Mesendoderm (in vitro differentiated cells): ENCODE results near the gene PCDHGB1.
"Not testable (repeated sequence)": the region's sequence is repeated elsewhere in the genome, so short reads cannot be mapped to it uniquely, and the experiment has no call there.

ENCODE experiments used
- DNase-seq: peaks from one replicate; pipeline ENCODE4 v3.0.0; 2013
- H2AK5ac ChIP-seq: 2 replicates; pipeline ENCODE4 v1.6.1; 2013; ENCODE audit warnings: low read length, inconsistent platforms
- H2BK120ac ChIP-seq: 2 replicates; pipeline ENCODE4 v1.6.1; 2013; ENCODE audit warnings: low read depth, mild to moderate bottlenecking, low read length, moderate library complexity, mixed read lengths
- H2BK15ac ChIP-seq: replicated peaks from 2 replicates; pipeline ENCODE4 v1.6.1; 2013; ENCODE audit warnings: low read depth, mild to moderate bottlenecking, moderate library complexity
- H2BK5ac ChIP-seq: 2 replicates; pipeline ENCODE4 v1.6.1; 2013; ENCODE audit warnings: low read length, inconsistent platforms
- H3K18ac ChIP-seq: 2 replicates; pipeline ENCODE4 v1.6.1; 2013; ENCODE audit warnings: mild to moderate bottlenecking, low read length, mixed read lengths
- H3K23ac ChIP-seq: one replicate; pipeline ENCODE4 v1.6.1; 2013; ENCODE audit warnings: low read length
- H3K27ac ChIP-seq: 2 replicates; pipeline ENCODE4 v1.5.1; 2013; ENCODE audit warnings: low read depth, mild to moderate bottlenecking, inconsistent platforms, low read length, moderate library complexity
- H3K27me3 ChIP-seq: 2 replicates; pipeline ENCODE4 v1.6.1; 2013; ENCODE audit warnings: low read length, control low read depth, mild to moderate bottlenecking, inconsistent platforms; ENCODE audit not compliant: insufficient read depth, poor library complexity
- H3K36me3 ChIP-seq: 2 replicates; pipeline ENCODE4 v1.6.1; 2013; ENCODE audit warnings: low read length, inconsistent platforms; ENCODE audit not compliant: control insufficient read depth, insufficient read depth
- H3K4ac ChIP-seq: one replicate; pipeline ENCODE4 v1.6.1; 2013; ENCODE audit warnings: low read depth, mild to moderate bottlenecking, low read length, moderate library complexity
- H3K4me1 ChIP-seq: 2 replicates; pipeline ENCODE4 v1.6.1; 2013; ENCODE audit warnings: low read depth, low read length, inconsistent platforms; ENCODE audit not compliant: control insufficient read depth
- H3K4me2 ChIP-seq: 2 replicates; pipeline ENCODE4 v1.6.1; 2013; ENCODE audit warnings: low read length
- H3K4me3 ChIP-seq: 2 replicates; pipeline ENCODE4 v1.5.1; 2013; ENCODE audit warnings: mild to moderate bottlenecking, low read length
- H3K56ac ChIP-seq: one replicate; pipeline ENCODE4 v1.6.1; 2013; ENCODE audit warnings: low read length
- H3K79me1 ChIP-seq: 2 replicates; pipeline ENCODE4 v1.6.1; 2013; ENCODE audit warnings: low read length, inconsistent platforms
- H3K79me2 ChIP-seq: 2 replicates; pipeline ENCODE4 v1.6.1; 2013; ENCODE audit warnings: mild to moderate bottlenecking, low read length; ENCODE audit not compliant: control insufficient read depth, insufficient read depth
- H3K9ac ChIP-seq: 2 replicates; pipeline ENCODE4 v1.6.1; 2013; ENCODE audit warnings: low read length, inconsistent platforms
- H4K5ac ChIP-seq: one replicate; pipeline ENCODE4 v1.6.1; 2013; ENCODE audit warnings: low read length
- H4K8ac ChIP-seq: one replicate; pipeline ENCODE4 v1.6.1; 2013; ENCODE audit warnings: low read depth, mild to moderate bottlenecking, control low read depth, low read length, moderate library complexity
- WGBS: extraction: QIAGEN DNeasy Blood & Tissue Kit; methylation state at CpG from one replicate; pipeline ENCODE4 v1.1.7; 2013; ENCODE audit warnings: low lambda C conversion rate, missing lambda C conversion rate; ENCODE audit not compliant: insufficient coverage; ENCODE audit errors: extremely low coverage; 5-methylcytosine and 5-hydroxymethylcytosine counted together

Gene PCDHGB1

DNA sequence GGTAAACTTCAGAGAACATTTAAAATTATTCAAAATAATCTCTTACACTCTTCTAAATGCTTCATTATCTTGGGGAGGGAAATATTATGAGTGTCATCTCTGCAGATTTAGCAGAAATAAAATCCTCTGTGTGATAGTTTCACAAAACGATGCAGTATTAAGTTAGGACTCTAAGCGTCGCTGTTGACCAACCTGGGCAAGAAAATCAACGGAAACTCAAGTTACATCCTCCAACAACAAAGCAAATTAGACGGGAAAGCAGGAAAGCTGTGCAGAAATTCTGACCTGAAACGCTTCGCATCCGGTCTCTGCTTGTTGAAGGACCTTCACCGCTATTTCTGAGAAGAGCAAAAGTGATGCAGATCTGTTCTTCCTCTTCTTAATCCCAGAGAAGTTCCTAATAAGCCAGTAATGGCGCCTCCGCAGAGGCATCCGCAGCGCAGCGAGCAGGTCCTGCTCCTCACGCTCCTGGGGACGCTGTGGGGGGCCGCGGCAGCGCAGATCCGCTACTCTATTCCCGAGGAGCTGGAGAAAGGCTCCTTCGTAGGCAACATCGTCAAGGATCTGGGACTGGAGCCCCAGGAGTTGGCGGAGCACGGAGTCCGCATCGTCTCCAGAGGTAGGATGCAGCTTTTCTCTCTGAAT is 23.9 kb downstream of the PCDHGB1 start, which contains the start of gene PCDHGA6:
Gene PCDHGA6 (plus strand): TSS at position 219 of the 645 bp plus-strand sequence. CDS start 193 bp downstream, at position 412.
- Histone ChIP-seq H3K9ac (no peak within 1 kb of the TSS), H3K79me1 (no peaks in the 10 kb centered on the region), H4K8ac (no peak within 1 kb of the TSS), H3K4me2 (no peak within 1 kb of the TSS), H3K27me3 (no peaks in the 10 kb centered on the region), H3K4ac (no peak within 1 kb of the TSS), H3K18ac (no peak within 1 kb of the TSS), H3K4me1 (no peaks in the 10 kb centered on the region), H3K23ac (no peak within 1 kb of the TSS), H2BK120ac (no peak within 1 kb of the TSS), H2AK5ac (no peak within 1 kb of the TSS), H3K56ac (no peak within 1 kb of the TSS), H2BK15ac (no peak within 1 kb of the TSS), H3K4me3 (no peak within 1 kb of the TSS), H3K36me3 (no peaks in the 10 kb centered on the region), H2BK5ac (no peak within 1 kb of the TSS), H3K79me2 (no peaks in the 10 kb centered on the region), H3K27ac (no peak within 1 kb of the TSS), H4K5ac (no peak within 1 kb of the TSS)
- no peak for DNase-seq
- WGBS = no CpG with 5 or more reads among the region's 27 CpGs

DNA sequence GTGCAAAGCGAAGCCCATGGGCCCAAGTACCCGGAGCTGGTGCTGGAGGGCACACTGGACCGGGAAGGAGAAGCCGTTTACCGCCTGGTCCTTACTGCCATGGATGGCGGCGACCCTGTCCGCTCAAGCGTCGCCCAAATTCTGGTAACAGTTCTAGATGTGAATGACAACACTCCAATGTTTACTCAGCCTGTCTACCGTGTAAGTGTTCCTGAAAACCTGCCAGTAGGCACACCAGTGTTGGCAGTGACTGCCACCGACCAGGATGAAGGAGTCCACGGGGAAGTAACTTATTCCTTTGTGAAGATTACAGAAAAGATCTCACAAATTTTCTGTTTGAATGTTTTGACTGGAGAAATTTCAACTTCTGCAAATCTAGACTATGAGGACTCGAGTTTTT is 24.7 kb downstream of the PCDHGB1 start:
- Histone ChIP-seq H2AK5ac (no peak overlapping the region), H4K8ac (no peak overlapping the region), H3K4me3 (no peak overlapping the region), H3K4ac (no peak overlapping the region), H3K36me3 (no peaks in the 10 kb centered on the region), H4K5ac (no peak overlapping the region), H3K18ac (no peak overlapping the region), H3K9ac (no peak overlapping the region), H2BK15ac (no peak overlapping the region), H3K23ac (no peak overlapping the region), H3K4me1 (no peaks in the 10 kb centered on the region), H3K79me2 (no peaks in the 10 kb centered on the region), H3K27ac (no peak overlapping the region), H2BK5ac (no peak overlapping the region), H3K79me1 (no peaks in the 10 kb centered on the region), H3K4me2 (no peak overlapping the region), H3K56ac (no peak overlapping the region), H3K27me3 (no peaks in the 10 kb centered on the region), H2BK120ac (no peak overlapping the region)
- no CpG with 5 or more reads among the region's 14 CpGs for WGBS
- no peak for DNase-seq

DNA sequence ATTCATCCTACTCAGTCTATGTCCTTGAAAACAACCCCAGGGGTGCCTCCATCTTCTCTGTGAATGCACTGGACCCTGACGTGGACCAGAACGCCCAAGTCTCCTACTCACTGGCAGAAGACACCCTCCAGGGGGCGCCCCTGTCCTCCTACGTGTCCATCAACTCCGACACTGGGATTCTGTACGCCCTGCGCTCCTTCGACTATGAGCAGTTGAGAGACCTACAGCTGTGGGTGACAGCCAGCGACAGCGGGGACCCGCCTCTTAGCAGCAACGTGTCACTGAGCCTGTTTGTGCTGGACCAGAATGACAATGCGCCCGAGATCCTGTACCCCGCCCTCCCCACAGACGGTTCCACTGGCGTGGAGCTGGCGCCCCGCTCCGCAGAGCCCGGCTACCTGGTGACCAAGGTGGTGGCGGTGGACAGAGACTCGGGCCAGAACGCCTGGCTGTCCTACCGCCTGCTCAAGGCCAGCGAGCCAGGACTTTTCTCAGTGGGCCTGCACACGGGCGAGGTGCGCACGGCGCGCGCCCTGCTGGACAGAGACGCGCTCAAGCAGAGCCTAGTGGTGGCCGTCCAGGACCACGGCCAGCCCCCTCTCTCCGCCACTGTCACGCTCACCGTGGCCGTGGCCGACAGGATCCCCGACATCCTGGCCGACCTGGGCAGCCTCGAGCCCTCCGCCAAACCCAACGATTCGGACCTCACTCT is 25.7 kb downstream of the PCDHGB1 start:
- not testable (repeated sequence) for H3K23ac ChIP-seq, H2BK15ac ChIP-seq, H2BK5ac ChIP-seq, H4K8ac ChIP-seq, DNase-seq, H3K27ac ChIP-seq, H3K79me2 ChIP-seq, H3K4me1 ChIP-seq, H3K4ac ChIP-seq, H3K18ac ChIP-seq, H3K9ac ChIP-seq, H3K56ac ChIP-seq, H3K36me3 ChIP-seq, H3K4me3 ChIP-seq, H2AK5ac ChIP-seq, H3K4me2 ChIP-seq, H3K79me1 ChIP-seq, H2BK120ac ChIP-seq, H4K5ac ChIP-seq, H3K27me3 ChIP-seq
- no CpG with 5 or more reads among the region's 48 CpGs for WGBS

GRCh38 chr5:141382469-141383294 is 32.8 kb downstream of the PCDHGB1 start, which contains the start of gene PCDHGA7:
TSS of gene PCDHGA7 (plus strand) at chr5:141382742. CDS start at chr5:141382900, 158 bp downstream.
- Histone ChIP-seq H3K9ac (no peak within 1 kb of the TSS), H3K4me3 (no peak within 1 kb of the TSS), H3K36me3 (no peaks in the 10 kb centered on the region), H3K4ac (no peak within 1 kb of the TSS), H3K23ac (no peak within 1 kb of the TSS), H3K27me3 (no peaks in the 10 kb centered on the region), H4K8ac (no peak within 1 kb of the TSS), H3K18ac (no peak within 1 kb of the TSS), H4K5ac (no peak within 1 kb of the TSS), H3K4me1 (no peaks in the 10 kb centered on the region), H3K79me2 (no peaks in the 10 kb centered on the region), H2BK120ac (no peak within 1 kb of the TSS), H2BK5ac (no peak within 1 kb of the TSS), H2AK5ac (no peak within 1 kb of the TSS), H3K27ac (no peak within 1 kb of the TSS), H3K79me1 (no peaks in the 10 kb centered on the region), H3K4me2 (no peak within 1 kb of the TSS), H3K56ac (no peak within 1 kb of the TSS), H2BK15ac (no peak within 1 kb of the TSS)
- no CpG with 5 or more reads among the region's 37 CpGs for WGBS
- DNase-seq = no peak

DNA sequence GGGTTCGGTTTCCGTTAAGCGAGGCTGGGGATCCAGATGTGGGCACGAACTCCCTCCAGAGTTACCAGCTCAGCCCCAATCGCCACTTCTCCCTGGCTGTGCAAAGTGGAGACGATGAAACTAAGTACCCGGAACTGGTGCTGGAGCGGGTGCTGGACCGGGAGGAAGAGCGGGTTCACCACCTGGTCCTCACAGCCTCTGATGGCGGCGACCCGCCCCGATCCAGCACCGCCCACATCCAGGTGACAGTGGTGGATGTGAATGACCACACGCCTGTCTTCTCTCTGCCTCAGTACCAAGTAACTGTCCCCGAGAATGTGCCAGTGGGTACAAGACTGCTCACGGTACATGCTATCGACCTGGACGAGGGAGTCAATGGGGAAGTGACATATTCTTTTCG is 33.4 kb downstream of the PCDHGB1 start:
- Histone ChIP-seq H3K4ac (no peak overlapping the region), H3K23ac (no peak overlapping the region), H3K27ac (no peak overlapping the region), H2AK5ac (no peak overlapping the region), H3K18ac (no peak overlapping the region), H3K4me1 (no peaks in the 10 kb centered on the region), H3K56ac (no peak overlapping the region), H3K4me3 (no peak overlapping the region), H2BK15ac (no peak overlapping the region), H2BK5ac (no peak overlapping the region), H3K79me2 (no peaks in the 10 kb centered on the region), H3K36me3 (no peaks in the 10 kb centered on the region), H3K79me1 (no peaks in the 10 kb centered on the region), H3K27me3 (no peaks in the 10 kb centered on the region), H2BK120ac (no peak overlapping the region), H3K9ac (no peak overlapping the region), H4K5ac (no peak overlapping the region), H4K8ac (no peak overlapping the region), H3K4me2 (no peak overlapping the region)
- no peak for DNase-seq
- WGBS = no CpG with 5 or more reads among the region's 21 CpGs
